Activated CD8-positive, alpha-beta memory T cell treated with anti-CD3 and anti-CD28 coated beads for 36 hours (primary cell): Measurements from ENCODE around the gene PCP4. TPM values are rescaled to one million over a fixed set of nuclear protein-coding genes. Genes with fewer than 3 reads are reported as not detected.

Experiments
- CTCF ChIA-PET: fragments of 350-600 bp; sonication (Branson Sonifier 250); formaldehyde crosslinking; loops from one replicate; lab custom pipeline; 2021; ENCODE audit warnings: antibody characterized with exemption; lab: Charles Lee
- POLR2A ChIA-PET: fragments of 350-600 bp; sonication (Branson Sonifier 250); formaldehyde crosslinking; loops from one replicate; lab custom pipeline; 2021; ENCODE audit warnings: antibody characterized with exemption; lab: Charles Lee
- total RNA-seq, 2 experiments: library from RNA; stranded (reverse); gene quantifications; one replicate each; pipeline ENCODE4 v1.2.3, GENCODE V29; 2021

PCP4 gene
- total RNA-seq, 2 experiments from 2014 or later, result not detected

GRCh38 chr21:39911286-39912199 is 44.3 kb downstream of the PCP4 start:
- CTCF ChIA-PET, result no interaction called here
- POLR2A ChIA-PET, result no interaction called here

DNA sequence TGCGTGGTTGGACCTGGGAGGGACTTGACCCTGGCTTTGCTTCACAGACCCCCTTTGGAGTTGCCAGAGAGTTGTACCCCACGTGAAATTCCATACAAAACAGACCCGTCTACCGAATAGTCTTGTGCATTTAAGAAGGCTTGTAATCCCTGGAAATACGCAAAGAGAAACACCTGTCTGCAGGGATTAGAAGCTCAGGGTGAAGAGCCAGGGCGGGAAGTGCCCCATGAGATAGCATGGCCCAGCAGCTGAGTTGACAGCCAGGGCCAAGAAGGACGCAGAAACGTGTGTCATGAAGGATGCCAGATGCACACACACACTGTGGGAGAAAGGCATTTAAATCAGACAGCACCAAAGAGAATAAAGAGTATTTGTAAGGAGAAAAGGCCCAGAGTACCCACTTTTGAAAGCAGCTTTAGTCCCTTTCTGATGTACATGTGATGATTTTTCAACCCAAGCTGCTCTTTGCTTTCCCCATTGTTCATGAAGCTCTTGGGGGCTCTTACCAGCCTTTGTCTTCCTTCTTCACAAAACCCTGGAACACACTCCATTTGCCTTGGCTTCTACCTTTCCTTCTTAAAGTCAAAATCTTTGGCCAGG is 46.6 kb downstream of the PCP4 start:
- ChIA-PET POLR2A (no interaction called here), CTCF (no interaction called here)

DNA sequence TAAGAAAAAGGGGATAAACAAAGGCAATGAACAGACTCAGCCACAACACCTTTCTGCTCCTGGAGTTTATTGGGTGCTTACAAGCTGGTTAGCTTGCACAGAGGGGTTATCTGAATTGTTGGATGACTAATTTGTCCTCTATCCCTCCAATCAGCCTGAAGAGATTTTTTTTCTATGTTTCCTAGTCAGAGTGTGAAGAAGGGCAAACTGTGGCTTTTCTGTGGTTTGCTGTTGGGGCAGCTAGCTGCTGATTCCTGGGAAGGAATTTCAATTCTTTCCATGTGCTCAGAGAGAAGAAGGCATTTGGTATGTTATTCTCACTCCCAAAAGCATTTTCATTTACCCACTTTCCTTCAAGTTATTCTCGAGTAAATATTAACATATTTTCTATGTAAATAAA is 48.6 kb downstream of the PCP4 start:
- CTCF ChIA-PET, result no interaction called here
- POLR2A ChIA-PET, result no interaction called here

GRCh38 chr21:39918558-39918957 is 51.3 kb downstream of the PCP4 start:
- POLR2A ChIA-PET, result no interaction called here
- CTCF ChIA-PET, result no interaction called here

- CTCF ChIA-PET, result no interaction called here
- POLR2A ChIA-PET, result no interaction called here
Observed at GRCh38 chr21:39923476-39923875, 56.2 kb downstream of the PCP4 start.

- POLR2A ChIA-PET, result no interaction called here
- CTCF ChIA-PET, result no interaction called here
Observed at GRCh38 chr21:39924577-39925308, 57.5 kb downstream of the PCP4 start.

DNA sequence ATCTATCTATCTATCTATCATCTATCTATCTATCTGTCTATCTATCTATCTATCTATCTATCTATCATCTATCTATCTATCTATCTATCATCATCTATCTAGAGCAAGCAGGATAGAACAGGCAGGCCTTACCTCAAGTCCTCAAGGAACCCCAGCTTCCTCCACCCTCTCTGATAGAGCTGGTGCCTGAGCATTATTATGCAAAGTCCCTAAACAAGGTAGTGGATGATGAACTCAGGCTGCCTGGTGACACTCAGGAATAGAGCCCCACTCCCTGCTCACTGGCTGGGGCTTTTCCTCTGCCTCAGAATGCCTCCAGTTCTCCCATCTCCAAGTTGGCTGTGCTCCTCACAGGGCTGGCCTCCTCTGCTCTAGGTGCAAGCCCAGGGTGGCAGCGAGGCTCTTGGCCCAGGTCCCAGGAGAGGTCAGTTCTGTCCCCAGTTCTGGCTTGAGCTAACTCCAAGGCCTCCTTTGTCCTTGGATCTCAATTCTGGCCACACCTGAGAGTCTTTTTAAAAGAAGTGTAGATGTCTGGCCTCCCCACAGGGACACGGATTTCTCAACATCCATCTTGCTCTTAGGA is 60.2 kb downstream of the PCP4 start:
- ChIA-PET CTCF (no interaction called here), POLR2A (no interaction called here)

- ChIA-PET CTCF (no interaction called here), POLR2A (no interaction called here)
Observed at GRCh38 chr21:39932335-39932734, 65.1 kb downstream of the PCP4 start.

GRCh38 chr21:39934895-39935294 is 67.7 kb downstream of the PCP4 start:
- ChIA-PET POLR2A (no interaction called here), CTCF (no interaction called here)

DNA sequence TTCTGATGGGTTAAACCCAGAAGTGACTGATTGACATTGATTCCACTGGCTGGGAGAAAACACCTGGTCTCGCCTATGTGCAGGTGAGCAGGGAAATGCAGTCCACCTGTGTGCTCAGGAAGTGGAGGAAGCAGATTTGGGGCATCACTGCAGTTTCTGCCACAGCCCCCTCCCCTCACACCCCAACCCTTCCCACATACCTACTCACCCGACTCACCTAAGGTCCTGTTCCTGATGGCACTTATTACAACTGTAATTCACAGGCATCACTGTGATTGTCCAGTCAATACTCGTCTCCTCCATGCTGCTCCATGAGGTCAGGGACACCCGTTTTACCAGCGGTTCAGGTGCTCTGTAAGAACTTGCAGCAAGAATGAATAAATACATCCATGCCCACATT is 68.5 kb downstream of the PCP4 start:
- POLR2A ChIA-PET, result no interaction called here

GRCh38 chr21:39938086-39938625 is 70.9 kb downstream of the PCP4 start:
- POLR2A ChIA-PET, result no interaction called here
- CTCF ChIA-PET, result no interaction called here

More for the DNA sequence above, 68.5 kb downstream of the PCP4 start:
- CTCF ChIA-PET, result no interaction called here

DNA sequence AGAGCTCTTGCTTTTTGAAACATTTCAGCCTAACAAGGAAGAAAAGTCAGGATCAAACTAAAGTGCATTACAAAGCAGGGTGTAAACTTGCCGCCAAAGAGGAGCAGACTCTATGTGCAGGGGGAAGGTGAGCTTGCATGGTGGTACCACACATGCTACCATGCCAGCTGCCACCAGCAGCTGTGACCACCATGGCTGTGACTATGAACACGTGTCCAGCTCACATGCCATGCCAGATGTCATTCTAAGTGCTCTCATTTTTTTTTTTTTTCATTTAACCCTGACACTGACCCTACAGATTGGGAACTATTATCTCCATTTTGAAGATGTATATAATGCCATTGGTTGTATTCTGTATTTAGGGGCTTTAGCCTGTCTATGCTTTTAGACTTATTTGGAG is 79.0 kb downstream of the PCP4 start:
- CTCF ChIA-PET, result no interaction called here
- POLR2A ChIA-PET, result no interaction called here

- ChIA-PET CTCF (no interaction called here), POLR2A (no interaction called here)
Observed at GRCh38 chr21:39947031-39947430, 79.8 kb downstream of the PCP4 start.

DNA sequence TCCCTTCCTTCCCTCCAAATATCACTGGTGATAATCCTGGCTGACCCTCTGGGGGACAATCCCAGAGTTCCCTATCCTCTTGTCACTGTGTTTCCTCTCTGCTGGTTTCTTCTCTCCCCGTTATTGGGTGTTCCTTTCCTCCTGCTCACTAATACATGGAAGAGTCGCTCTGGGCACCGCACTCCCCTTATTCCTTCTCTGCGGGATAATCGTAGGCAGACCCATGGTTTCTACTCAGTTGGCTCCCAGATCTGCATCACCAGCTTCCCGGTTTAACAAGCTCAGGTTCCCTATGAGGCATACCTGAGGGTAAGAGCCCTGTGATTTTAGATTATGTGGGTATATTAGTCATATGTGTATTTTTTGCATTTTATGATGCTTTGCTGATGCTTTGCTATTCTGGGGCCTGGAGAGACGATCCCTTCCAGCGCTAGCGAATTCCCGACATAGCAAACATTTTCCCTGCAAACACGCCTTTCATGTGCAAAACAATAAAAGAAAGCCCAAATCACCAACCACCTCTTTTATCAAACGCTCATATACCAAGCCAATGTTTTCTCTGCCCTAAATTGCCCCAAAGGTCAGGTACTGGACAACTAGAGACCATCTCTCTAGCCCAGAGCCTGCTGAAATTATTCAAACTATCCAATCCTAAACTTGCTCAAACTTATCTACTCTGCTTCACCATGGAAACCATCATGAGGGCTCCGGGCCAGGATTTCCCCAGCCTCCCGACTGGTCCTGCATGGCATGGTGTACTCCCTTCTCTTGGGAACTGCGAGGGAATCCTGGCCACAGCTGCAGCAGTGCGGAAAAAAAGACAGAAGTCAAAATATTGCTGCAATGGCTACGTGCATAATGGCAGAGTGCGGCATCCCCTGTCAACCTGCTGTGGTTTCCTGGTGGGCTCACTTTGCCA is 84.2 kb downstream of the PCP4 start:
- ChIA-PET POLR2A (no interaction called here), CTCF (no interaction called here)

GRCh38 chr21:39952265-39952664 is 85.0 kb downstream of the PCP4 start:
- CTCF ChIA-PET, result no interaction called here
- POLR2A ChIA-PET, result no interaction called here

- ChIA-PET POLR2A (no interaction called here), CTCF (no interaction called here)
Observed at GRCh38 chr21:39954570-39954969, 87.3 kb downstream of the PCP4 start.

DNA sequence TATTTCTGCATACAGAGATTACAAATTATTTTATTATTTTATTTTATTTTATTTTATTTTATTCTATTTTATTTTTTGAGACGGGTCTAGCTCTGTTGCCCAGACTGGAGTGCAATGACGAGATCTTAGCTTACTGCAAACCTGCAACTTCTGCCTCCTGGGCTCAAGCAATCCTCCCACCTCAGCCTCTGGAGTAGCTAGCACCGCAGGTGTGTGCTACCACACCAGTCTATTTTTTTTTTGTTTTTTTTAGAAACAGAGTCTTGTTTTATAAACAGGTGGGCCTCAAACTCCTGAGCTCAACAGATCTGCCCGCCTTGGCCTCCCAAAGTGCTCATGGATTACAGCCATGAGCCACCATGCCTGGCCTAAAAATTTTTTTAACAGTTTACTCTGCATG is 88.1 kb downstream of the PCP4 start:
- POLR2A ChIA-PET, result no interaction called here
- CTCF ChIA-PET, result no interaction called here

GRCh38 chr21:39956586-39956985 is 89.3 kb downstream of the PCP4 start:
- ChIA-PET CTCF (no interaction called here), POLR2A (no interaction called here)

DNA sequence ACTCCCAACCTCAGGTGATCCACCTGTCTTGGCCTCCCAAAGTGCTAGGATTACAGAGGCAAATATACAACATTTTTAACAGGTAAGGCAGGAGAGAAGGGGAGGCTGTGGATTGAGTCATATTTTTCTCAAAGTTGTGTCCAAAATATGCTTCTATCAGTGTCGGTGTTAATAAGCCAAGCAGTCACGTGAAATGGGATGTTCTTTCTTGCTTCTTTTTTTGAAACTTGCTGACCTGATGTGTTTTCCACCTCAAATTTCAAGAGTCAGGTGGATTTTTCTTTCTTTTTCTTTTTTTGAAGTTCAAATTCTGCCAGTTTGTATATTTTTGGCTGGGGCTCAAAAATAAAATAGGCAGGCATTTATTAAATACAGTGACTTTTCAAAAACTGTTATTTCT is 91.5 kb downstream of the PCP4 start:
- POLR2A ChIA-PET, result no interaction called here

More for the DNA sequence above, 91.5 kb downstream of the PCP4 start:
- CTCF ChIA-PET, result no interaction called here
